Right lobe of liver (tissue), 6 donors: Measurements from ENCODE around the gene ZNFX1. TPM values are rescaled to one million over a fixed set of nuclear protein-coding genes. Genes with fewer than 3 reads are reported as not detected.

Experiments used
- ATAC-seq, 4 donors: fragments of 200-7000 bp; cut with Tn5 transposase; one replicate each; pipeline ENCODE4 v1.9.1; 2020; ENCODE audit warnings: mild to moderate bottlenecking in 4 of 4, moderate library complexity in 4 of 4
- DNase-seq, 3 donors: peaks; one replicate each; pipeline ENCODE4 v3.0.0-alpha.2; 2020
- H3K27ac ChIP-seq, 3 donors: fragments of 200-600 bp; one replicate each; pipeline ENCODE4 v1.8.0; 2022
- H3K27me3 ChIP-seq, 2 donors: fragments of 200-600 bp; one replicate each; pipeline ENCODE4 v1.8.0; 2022
- H3K36me3 ChIP-seq, 4 donors: fragments of 200-600 bp; sonication (generic) in 1 of 4; one replicate each; pipeline versions ENCODE4 v1.5.1 to v1.8.0; 2017 to 2022; ENCODE audit warnings: control low read depth in 1 of 4
- H3K4me1 ChIP-seq, 4 donors: fragments of 200-600 bp; sonication (generic) in 1 of 4; one replicate each; pipeline versions ENCODE4 v1.5.1 to v1.8.0; 2017 to 2022; ENCODE audit warnings: control low read depth in 1 of 4
- H3K4me3 ChIP-seq, 3 donors: fragments of 200-600 bp; one replicate each; pipeline ENCODE4 v1.8.0; 2022
- H3K9me3 ChIP-seq, 4 donors: fragments of 200-600 bp; sonication (generic) in 1 of 4; one replicate each; pipeline versions ENCODE4 v1.5.1 to v1.8.0; 2017 to 2022; ENCODE audit warnings: control low read depth in 1 of 4
- POLR2A ChIP-seq: fragments of 450-650 bp; IDR thresholded peaks from one replicate; pipeline ENCODE4 v1.6.1; 2017; ENCODE audit warnings: antibody characterized with exemption, mild to moderate bottlenecking
- WGBS: methylation state at CpG from one replicate; pipeline ENCODE4 v1.1.6; 2018; ENCODE audit warnings: low coverage, low lambda C conversion rate; ENCODE audit not compliant: insufficient coverage; ENCODE audit errors: missing lambda C conversion rate; 5-methylcytosine and 5-hydroxymethylcytosine counted together
- intact Hi-C, 2 donors: fragments of 100-400 bp; cut with DNase I; formaldehyde crosslinking; loops; one replicate each; pipeline versions ENCODE4 v1.11.2 to v1.14.1; 2022
- total RNA-seq, 6 experiments: library from RNA; depleted of rRNA in 2 of 6; stranded (reverse); fragments of >200 nt in 2 of 6; fragmentation: NEBNext Ultra II Directional in 3 of 6; extraction: Animal tissue kit (Norgen Biotek cat#: 25700) in 3 of 6; gene quantifications; one replicate each; pipeline versions ENCODE4 v1.1.0 to v1.2.4, GENCODE V29; 2016 to 2023
- TF ChIP-seq, protein P1 (sequence below), 4 donors: fragments of 200-600 bp in 3 of 4; fragments of 450-650 bp in 1 of 4; IDR thresholded peaks; one replicate each; pipeline versions ENCODE4 v1.5.1 to v1.8.0; 2016 to 2022; ENCODE audit warnings: antibody characterized with exemption in 4 of 4, mild to moderate bottlenecking in 2 of 4
- donor health status: DM: no; HTN: yes; CAD: no.
- donor health status: DM: no; HTN: no; CAD: no.
- donor health status: DM: no; HTN: no; CAD: no.
- donor health status: DM: no; HTN: yes; CAD: no.
- donor health status: DM: no; HTN: yes; CAD: no.

The ZNFX1 gene
- total RNA-seq, 6 experiments from 2014 or later: 9.3 to 17.5 (median 13.9) TPM

DNA sequence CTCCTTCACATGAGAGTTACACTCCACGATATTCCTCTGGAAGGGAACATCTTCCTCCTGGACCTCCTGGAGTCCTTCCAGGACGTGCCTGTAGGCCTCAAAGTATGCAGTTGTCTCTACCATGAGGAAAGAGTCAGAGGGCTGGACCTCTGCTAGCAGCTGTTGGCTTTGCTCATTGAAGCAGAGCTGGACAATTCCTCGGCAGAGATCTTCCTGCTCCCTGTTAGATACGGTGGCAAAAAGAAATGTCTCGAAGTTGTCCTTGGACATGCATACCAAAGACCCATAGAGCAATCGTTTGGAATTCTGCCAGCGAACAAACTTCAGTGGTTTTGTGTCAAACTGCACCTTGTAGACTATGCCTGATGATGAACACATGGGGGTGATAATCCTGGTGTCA lies 7.7 kb downstream of the ZNFX1 start:
- Histone ChIP-seq H3K9me3 (no peaks in the 10 kb centered on the region), H3K27ac (no peak overlapping the region), H3K4me1 (peaks cover 0 to 4% (median 3%) of the 10 kb centered on the region in 4 donors), H3K4me3 (no peak overlapping the region), H3K27me3 (no peaks in the 10 kb centered on the region), H3K36me3 (peaks cover 0 to 45% (median 12%) of the 10 kb centered on the region in 4 donors)
- intact Hi-C loops: no loop called here
- ATAC-seq: peak in 1 of 4 donors; percentile 31
- TF ChIP-seq, protein P1, sequence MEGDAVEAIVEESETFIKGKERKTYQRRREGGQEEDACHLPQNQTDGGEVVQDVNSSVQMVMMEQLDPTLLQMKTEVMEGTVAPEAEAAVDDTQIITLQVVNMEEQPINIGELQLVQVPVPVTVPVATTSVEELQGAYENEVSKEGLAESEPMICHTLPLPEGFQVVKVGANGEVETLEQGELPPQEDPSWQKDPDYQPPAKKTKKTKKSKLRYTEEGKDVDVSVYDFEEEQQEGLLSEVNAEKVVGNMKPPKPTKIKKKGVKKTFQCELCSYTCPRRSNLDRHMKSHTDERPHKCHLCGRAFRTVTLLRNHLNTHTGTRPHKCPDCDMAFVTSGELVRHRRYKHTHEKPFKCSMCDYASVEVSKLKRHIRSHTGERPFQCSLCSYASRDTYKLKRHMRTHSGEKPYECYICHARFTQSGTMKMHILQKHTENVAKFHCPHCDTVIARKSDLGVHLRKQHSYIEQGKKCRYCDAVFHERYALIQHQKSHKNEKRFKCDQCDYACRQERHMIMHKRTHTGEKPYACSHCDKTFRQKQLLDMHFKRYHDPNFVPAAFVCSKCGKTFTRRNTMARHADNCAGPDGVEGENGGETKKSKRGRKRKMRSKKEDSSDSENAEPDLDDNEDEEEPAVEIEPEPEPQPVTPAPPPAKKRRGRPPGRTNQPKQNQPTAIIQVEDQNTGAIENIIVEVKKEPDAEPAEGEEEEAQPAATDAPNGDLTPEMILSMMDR (IDR thresholded peaks at IDR 0.05): no peak
- no peak for DNase-seq
- WGBS: 75% methylated on average over 6 of the region's 7 CpGs

DNA sequence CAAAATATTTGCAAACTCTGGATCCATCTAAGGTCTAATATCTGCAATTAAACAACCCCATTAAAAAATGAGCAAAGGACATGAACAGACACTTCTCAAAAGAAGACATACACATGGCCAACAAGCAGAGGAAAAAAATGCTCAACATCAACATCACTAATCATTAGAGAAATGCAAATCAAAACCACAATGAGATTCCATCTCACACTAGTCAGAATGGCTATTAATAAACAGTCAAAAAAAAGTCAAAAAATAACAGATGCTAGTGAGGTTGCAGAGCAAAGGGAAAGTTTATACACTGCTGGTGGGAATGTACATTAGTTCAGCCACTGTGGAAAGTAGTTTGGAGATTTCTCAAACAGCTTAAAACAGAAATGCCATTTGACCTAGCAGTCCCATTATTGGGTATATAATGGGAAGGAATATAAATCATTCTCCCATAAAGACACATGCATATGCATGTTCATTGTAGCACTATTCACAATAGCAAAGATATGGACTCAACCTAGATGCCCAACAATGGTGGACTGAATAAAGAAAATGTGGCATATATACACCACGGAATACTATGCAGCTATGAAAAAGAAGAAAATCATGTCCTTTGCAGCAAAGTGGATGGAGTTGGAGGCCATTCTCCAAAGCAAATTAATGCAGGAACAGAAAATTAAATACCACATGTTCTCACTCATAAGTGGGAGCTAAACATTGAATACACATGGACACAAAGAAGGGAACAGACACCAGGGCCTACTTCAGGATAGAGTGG lies 9.1 kb downstream of the ZNFX1 start:
- H3K36me3 ChIP-seq: peaks cover 11 to 49% (median 20%) of the 10 kb centered on the region in 4 donors
- peaks cover 0 to 4% (median 3%) of the 10 kb centered on the region in 4 donors for H3K4me1 ChIP-seq
- DNase-seq: no peak
- no peaks in the 10 kb centered on the region for H3K9me3 ChIP-seq
- H3K4me3 ChIP-seq: no peak overlapping the region
- 100% methylated on average over 1 of the region's 1 CpG for WGBS
- TF ChIP-seq POLR2A: no peak
- TF ChIP-seq, protein P1 (IDR thresholded peaks at IDR 0.05): no peak
- ATAC-seq: no peak
- no peak overlapping the region for H3K27ac ChIP-seq
- H3K27me3 ChIP-seq: no peaks in the 10 kb centered on the region
- intact Hi-C loops: no loop called here

DNA sequence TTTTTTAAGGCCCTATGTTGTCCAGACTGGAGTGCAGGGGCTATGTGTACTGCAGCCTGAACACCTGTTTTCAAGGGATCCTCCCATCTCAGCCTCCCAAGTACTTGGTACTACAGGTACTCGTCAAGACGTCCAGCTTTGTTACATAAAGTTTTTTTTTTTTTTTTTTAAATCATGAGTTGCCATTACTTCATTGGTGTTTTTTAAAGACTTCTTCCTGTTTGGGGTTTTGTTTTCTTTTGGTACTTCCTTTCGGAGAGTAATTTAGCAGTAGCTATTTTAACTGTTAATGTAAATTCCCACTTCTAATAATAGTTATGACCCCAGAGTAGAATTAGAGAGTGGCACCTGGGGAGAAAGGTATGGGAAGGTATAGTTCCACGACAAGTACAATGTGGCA lies 10.5 kb downstream of the ZNFX1 start:
- intact Hi-C loops: no loop called here
- Histone ChIP-seq H3K27ac (no peak overlapping the region), H3K36me3 (peaks cover 11 to 54% (median 27%) of the 10 kb centered on the region in 4 donors), H3K9me3 (no peaks in the 10 kb centered on the region), H3K4me1 (peaks cover 0 to 13% (median 4%) of the 10 kb centered on the region in 4 donors), H3K4me3 (no peak overlapping the region), H3K27me3 (no peaks in the 10 kb centered on the region)
- no peak for ATAC-seq
- TF ChIP-seq, protein P1 (IDR thresholded peaks at IDR 0.05): no peak
- no peak for TF ChIP-seq POLR2A
- peak in 1 of 3 donors; percentile 13 for DNase-seq
- WGBS: 35% methylated on average over 4 of the region's 4 CpGs

DNA sequence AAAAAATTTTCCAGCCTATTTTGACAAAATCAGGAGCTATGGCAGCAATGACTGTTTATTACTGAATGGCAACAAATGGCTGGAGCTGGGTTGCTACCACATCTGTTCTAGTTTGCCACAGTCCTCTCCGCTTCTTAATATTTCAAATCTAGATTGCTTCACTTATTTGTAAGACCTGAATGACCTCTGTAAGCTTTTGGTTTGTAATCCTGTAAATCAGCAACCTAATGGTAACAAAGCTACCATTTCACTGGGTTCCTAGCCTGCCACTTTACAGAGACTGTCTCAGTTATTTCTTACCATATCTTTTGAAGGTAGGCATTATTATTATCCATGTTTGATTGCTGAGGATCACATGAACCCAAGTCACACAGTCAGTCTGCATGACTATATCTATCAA lies 15.4 kb downstream of the ZNFX1 start:
- TF ChIP-seq, protein P1 (IDR thresholded peaks at IDR 0.05): no peak
- no peak for TF ChIP-seq POLR2A
- Histone ChIP-seq H3K9me3 (no peaks in the 10 kb centered on the region), H3K27me3 (no peaks in the 10 kb centered on the region), H3K4me1 (peaks cover 0 to 13% (median 0%) of the 10 kb centered on the region in 4 donors), H3K4me3 (no peak overlapping the region), H3K27ac (no peak overlapping the region), H3K36me3 (peaks cover 14 to 75% (median 33%) of the 10 kb centered on the region in 4 donors)
- intact Hi-C loops: no loop called here
- DNase-seq: no peak
- WGBS: 18% methylated on average over 1 of the region's 1 CpG
- peak; percentile 63 to 89 (median 78) for ATAC-seq
